ENCODE data around the gene H2BK1.

Gene H2BK1

DNA sequence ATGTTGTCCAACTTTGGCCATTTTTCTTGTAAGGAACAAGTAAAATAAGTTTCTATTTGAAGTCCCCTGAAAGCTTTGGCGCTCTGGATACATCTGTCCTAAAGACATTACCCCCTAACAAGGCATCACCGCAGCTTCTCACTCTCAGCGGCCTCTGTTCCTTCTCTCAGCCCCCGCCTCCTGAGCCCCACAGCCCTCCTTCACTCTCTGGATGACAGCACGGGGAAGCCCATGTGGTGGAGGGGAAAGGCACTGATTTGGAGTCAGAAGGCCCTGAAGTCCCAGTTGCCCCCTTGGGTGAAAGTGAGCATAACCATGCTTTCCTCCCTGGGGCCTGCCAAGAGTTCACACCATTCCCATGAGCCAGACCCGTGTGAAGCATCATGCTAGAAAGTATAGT, 4.6 kb downstream of the H2BK1 start:
- DNase-seq (ENCODE audit: insufficient read length, low spot score) (no peak), FAIRE-seq (no peak)

DNA sequence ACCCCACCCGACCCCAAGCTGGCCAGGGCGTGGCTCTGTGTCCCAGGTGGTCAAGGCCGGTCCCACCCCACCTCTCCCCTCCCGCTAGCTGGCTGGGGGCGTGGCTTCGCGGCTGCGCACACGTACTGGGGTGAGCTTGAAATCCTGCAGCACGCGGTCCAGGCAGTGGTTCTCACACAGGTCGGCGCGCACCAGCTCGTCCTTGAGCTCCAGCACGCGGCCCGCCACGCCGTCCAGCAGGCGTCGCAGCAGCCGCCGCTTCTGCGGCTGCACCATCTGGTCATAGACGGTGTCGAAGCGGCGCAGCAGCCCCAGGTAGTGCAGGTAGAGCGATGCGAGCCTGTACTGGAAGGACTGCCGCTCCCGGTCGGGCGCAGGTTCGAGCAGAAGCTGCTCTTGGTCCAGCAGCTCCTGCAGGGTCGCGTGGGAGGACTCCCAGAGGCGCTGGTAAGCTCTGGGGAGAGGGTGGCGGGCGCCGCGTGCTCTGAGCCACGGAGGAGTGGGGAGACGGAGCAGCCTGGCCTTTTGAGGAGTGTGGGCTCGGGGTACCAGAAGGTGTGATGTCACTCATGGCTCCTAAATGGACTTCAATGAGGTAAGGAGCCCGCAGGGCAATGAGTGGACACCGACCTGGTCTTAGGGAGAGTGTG, 5.8 kb downstream of the H2BK1 start:
- FAIRE-seq (no peak), DNase-seq (ENCODE audit: insufficient read length, low spot score) (no peak)

DNA sequence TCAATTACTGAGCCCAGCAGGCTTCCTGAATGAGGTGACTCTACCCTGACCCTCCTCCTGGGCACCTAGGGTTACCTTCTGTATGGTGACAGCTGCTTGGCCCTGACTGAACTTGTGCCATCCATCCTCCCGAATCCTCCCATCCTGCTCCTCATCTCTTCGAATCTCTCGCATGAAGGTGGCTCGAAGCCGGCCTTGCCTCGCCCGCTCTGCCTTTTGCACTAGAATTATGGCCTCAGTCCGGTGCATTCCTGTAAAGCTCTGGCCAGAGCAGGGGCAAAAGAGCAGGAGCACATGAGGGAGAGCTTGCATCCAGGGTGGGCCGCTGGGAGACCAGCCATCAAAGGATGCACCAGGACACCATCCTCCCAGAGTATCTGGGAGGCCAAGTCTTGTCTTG, 7.5 kb downstream of the H2BK1 start:
- no peak for DNase-seq (ENCODE audit: insufficient read length, low spot score)
- no peak for FAIRE-seq

DNA sequence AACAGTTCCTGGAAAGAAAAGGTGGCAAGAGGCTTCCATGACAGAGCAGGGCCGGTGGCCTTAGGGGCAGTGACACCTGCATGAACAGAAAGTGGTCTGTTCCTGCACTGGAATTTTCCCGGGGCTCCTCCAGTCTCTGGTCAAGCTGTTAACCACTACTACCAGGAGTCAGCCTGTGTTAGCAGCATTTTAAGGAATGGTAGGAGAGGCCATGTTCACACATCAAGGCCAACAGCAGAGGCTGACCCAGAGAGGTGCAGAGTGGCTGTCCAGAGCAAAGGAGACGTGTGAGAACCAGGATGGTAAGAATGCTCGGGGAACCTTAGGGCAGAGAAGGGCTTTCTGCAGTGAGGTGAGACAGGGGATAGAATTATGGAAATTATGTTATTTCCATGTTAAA, 8.5 kb downstream of the H2BK1 start:
- no peak for DNase-seq (ENCODE audit: insufficient read length, low spot score)
- FAIRE-seq = no peak

DNA sequence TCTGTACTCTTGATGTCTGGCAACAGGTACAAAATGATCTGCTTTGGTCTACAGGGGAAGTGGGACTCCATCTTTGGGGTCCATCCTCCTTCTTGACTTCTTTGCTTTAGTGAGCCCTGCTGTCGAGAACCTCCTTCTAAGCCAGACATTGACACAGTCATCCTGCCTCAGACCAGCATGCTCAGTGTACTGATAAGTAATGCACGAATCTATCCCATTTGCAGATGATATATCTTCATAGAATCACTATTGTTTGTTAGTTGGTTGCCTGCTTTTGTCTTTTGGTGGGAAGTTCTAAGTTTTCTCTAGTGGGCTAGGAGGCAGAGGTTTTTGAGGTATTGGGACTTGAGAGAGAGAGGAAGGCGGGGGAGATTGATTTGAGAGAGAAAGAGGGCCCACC, 8.9 kb downstream of the H2BK1 start:
- no peak for FAIRE-seq
- DNase-seq (ENCODE audit: insufficient read length, low spot score) = no peak

DNA sequence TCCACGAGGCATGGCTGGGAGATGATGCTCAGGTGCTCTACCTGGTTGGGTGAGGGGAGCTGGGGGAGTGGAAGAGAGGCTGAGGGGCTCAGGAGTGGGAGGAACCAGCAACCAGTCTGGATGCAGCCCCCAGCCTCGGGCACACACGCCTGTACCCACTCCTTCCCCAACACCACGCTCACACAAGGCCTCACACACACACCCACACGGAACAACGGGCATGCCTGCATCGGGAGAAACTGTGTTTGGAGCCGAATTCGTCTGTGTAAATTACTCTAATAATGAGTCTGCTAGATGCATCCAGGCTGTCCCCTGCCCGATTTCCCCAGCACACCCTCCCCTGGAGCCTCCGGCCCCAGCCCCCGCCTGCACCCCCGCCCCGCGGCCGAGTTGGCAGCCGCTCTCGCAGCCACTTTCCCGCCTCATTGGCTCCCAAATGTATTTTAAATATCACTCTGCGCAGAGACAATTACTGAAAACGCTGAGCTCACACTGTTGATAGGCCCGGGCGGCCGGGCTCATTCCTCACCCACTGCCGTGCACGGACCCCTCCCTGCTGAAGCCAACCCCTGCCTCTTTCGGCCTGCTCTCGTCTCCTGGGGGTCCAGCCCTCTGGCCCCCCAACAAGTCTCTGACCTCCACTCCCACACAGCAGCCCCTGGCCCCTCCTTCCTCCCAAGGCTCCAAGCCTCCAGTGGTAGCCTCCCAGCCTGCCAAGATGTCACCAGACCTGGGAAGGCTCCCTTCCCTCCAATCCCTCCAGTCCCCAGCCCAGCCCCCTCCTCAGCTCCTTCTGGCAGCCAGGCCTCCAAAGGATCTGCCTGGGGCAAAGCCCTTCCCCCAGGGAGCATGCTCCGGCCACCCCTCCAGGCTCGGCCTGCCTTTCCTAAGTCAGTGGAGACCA, 11.1 kb downstream of the H2BK1 start:
- DNase-seq (ENCODE audit: insufficient read length, low spot score) = no peak
- FAIRE-seq = no peak

DNA sequence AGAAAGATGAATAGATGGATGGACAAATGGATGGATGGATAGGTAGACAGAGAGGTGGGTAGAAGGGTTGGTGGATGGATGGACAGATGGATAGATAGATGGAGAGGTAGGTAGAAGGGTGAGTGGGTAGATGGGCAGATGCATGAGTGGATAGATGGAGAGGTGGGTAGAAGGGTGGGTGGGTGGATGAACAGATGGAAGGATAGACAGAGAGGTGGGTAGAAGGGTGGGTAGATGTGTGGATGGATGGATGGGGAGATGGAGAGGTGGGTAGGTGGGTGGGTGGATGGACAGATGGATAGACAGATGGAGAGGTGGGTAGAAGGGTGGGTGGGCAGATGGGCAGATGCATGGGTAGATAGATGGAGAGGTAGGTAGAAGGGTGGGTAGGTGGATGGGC, 12.4 kb downstream of the H2BK1 start:
- DNase-seq (ENCODE audit: insufficient read length, low spot score) = no peak
- FAIRE-seq = no peak

DNA sequence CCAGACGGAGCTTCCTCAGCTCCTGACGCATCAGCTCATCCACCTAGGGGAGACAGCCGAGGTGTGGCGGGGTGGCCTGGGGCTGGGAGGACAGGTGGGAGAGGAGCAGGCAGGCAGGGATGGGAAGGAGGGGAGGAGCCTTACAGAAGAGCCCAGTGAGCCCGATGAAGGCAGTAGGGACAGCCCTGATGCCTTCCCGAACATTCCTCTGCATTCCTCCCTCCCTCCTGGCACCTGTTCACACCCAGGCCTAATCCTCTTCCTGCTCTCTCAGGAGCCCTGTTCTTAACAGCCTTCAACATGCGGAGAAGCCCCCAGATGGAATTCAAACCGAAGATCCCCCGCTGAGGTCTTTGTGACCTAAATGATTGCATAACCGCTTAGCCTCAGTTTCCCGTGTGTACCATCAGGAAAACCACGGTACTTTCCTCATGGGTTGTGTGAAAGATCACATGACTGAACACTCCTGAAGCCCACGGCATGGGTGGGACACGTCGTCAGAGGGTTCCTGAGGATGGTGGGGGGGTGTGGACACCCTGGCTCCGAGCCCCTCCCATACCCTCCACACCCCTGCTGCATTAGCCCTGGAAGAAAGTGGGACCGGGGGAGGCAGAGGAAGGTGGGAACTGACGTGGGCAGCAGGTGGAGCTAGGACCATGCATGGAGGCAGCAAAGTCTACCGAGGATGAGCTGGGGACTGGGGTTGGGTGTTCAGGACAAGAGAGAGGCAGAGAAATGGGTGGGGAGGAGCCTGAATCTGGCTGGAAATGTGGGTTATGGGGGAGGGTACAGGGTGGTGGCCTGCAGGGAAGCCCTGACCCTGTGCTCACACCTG, 14.5 kb downstream of the H2BK1 start:
- DNase-seq (ENCODE audit: insufficient read length, low spot score) = no peak
- no peak for FAIRE-seq

DNA sequence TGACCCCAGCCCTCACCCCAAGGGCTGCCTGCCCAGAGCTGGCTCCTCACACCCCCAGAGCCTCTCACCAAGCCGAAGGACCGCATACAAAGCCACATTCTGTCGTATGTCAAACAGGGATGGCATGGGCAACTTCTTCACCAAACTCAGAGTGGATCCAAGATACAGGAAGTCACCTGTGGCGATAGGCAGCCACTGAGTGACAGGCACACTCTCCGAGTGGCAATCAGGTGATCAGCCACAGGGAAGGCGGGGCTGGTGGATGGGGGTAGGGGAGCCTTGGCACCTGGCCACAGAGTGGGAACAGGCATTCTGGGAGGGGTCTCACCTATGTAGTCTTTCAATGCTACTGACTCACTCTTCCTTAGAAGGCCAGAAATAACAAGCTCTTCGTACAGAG, 16.1 kb downstream of the H2BK1 start:
- FAIRE-seq (no peak), DNase-seq (ENCODE audit: insufficient read length, low spot score) (no peak)

DNA sequence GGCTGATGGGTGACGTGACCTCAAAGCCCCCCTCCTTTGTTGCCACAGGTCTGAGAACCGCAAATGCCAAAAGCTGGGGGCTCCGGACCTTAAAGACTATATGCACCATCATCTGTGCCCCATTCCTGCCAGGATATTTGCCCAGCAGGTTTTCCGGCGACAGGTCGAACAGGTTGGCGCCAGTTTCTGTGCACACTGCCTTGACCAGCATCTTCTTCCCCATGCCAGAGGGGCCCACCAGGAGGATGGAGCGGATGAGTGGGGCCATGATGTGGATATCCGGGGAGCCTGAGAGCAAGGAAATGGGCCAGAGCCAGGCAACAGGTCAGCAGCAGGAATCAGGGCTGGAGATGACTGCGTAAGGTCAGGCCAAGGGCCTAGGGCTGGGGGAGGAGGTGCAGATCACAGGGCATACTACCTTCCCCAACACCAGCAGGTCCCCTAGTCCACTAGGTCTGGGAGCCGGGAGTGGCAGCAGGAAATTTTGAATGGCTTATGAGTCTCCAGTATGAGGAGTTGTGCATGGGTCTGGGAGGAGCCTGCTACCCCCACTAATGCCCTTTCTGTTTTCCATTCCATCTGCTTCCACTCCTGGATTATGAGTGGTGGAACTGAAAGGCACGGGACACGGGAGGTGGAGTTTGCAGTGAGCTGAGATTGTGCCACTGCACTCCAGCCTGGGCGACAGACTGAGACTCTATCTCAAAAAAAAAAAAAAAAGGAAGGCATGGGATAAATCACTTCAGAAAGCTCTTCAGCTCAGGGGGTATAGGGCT, 16.9 kb downstream of the H2BK1 start:
- FAIRE-seq (no peak), DNase-seq (ENCODE audit: insufficient read length, low spot score) (no peak)

DNA sequence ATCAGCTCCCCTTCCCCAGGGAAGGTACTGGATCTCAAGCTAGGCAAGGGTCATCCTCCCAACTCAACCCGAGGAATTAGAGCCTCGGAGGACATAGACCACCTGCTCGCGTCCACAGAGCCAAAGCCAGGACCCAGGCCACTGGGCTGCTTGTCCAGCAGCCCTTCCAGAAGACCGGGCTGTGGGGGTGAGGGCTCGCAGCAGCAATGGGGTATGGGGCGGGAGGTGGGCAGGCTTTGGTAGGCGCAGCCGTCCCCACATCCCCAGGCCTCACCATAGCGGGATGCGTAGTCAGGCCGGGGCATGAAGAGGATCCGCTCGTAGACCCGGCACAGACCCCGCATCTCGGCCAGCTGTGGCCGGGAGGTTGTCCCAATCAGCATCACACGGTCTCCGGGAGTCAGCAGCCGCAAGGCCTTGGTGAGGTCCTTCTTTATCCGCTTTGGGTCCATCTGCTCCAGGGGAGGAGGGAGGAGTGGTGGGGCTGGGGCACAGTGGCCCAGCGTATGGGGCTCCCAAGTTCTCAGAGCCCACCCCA, 18.2 kb downstream of the H2BK1 start:
- FAIRE-seq = no peak
- DNase-seq (ENCODE audit: insufficient read length, low spot score) = no peak

DNA sequence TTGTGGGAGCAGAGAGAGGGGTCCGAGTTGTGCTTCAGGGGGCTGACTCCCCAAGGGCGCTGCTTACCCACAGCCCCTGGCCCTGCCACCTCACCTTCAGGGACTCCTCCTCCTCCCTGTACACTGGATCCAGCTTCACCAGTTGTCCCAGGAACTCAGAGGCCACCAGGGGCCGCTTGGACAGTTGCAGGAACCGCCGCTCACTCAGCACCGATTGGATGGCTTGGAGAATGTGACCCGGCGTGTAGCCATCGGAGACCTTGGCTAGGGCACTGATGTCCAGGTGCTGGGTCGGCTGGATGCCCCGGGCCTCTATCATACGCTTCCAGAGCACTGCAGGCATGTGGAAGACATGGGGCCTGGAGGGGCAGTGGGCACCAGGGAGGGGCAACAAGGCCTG, 18.7 kb downstream of the H2BK1 start:
- DNase-seq (ENCODE audit: insufficient read length, low spot score) = no peak

DNA sequence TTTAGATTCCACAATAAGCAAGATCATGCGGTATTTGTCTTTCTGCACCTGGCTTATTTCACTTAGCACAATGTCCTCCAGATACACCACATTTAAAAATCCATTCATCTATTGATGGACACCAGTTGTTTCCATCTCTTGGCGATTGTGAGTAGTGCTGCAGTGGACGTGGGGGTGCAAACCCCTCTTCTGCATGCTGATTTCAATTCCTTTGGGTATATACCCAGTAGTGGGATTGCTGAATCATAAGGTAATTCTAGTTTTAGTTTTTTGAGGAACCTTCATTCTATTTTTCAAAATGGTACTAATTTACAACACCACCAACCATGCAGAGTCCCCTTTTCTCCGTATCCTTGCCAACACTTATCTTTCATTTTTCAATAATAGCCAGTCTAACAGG, 21.2 kb downstream of the H2BK1 start:
- DNase-seq (ENCODE audit: insufficient read length, low spot score) (no peak), FAIRE-seq (no peak)

More for the DNA sequence above, 18.7 kb downstream of the H2BK1 start:
- no peak for FAIRE-seq

DNA sequence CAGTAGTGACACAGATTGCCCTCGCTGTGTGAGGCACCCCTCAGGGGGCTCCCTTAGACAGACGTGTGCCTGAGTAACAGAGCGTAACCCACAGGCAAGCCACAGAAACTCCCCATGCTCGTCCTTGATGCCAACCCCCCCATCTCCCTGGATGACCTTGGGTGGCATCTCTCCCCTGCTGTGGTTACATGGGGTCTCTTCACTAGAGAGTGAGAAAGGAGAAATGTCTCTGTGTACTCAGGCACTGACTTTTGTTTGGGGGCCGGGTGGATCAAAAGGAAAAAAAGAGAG, 22.1 kb downstream of the H2BK1 start:
- DNase-seq (ENCODE audit: insufficient read length, low spot score) (no peak), FAIRE-seq (no peak)

DNA sequence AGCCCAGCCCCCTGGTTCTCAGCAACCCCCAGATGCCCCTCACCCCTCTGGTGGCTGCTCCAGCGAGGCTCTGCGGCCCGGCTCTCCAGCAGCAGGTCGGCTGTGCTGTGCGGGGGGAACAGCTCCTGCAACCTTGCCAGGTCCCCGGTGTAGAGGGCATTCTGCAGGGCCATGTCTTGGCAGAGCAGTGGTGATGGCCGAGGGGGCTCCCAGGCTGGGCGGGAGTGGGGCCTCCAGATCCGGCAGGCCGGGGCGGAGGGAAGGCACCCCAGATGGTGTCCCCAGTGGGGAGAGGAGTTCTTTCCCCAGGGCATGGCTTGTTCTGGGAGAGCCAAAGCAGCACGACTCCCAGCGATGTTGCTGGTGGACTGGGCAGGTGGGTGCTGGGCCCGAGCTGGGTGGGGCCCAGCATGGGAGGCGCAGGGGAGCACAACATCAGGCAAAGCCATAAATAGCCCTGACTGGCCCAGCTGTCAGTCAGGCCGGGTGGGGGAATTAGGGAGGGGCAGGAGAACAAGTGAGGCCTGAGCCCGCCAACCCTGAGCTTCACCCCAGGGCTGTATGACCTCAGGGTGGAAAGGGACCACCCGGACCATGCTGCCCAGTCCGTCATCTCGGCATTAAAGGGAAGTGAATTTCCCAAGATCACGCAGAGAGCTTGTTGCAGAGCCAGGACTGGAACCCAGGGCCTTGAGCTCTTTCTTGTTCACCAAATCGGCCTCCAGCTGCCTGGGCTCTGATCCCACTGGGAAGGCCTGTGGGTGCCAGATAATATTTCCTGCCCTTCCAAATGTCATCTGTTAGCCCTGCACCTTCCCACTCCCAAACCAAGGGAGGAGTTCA, 22.7 kb downstream of the H2BK1 start:
- FAIRE-seq (no peak), DNase-seq (ENCODE audit: insufficient read length, low spot score) (no peak)

DNA sequence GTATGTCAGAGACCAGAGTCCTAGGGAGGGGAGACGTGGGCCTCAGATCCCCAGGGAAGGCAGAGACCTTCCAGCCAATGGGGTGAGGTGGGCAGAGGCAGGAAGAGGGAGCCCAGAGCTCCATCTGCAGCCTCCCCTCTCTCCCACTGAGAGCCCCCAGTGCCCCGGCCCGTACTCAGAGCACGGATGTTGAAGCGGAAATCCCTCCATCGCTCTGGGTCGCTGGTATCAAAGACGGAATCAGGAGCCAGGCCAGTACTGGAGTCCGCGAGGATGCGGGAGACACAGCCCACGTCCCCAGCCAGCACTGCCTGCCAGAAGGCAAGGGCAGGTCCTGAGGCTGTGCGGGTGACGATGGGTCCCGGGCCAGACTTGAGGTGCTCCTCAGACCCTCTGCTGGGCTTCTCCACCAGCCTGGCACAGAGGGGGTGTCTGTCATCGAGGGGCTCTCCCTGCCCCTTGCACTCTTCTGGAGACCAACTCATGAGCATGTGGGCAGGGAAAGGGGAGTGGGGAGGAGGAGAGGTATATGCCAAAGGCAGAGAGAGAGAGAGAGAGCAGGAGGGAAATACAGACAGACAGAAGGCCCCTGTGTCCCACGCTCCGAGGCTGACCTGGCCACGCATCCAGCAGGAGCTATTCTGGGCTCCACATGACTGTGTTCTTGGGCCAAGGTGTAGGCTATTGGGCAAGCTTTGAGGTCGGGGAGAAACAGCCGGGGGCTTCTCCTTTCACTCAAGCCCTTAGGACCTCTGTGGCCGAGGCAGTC, 23.5 kb downstream of the H2BK1 start, which contains the start of gene ASB10:
Gene ASB10, minus strand, starts transcription at position 611 of the 769 bp plus-strand sequence. Its CDS starts 120 bp downstream, at position 491.
- DNase-seq (ENCODE audit: insufficient read length, low spot score) (no peak), FAIRE-seq (no peak)

DNA sequence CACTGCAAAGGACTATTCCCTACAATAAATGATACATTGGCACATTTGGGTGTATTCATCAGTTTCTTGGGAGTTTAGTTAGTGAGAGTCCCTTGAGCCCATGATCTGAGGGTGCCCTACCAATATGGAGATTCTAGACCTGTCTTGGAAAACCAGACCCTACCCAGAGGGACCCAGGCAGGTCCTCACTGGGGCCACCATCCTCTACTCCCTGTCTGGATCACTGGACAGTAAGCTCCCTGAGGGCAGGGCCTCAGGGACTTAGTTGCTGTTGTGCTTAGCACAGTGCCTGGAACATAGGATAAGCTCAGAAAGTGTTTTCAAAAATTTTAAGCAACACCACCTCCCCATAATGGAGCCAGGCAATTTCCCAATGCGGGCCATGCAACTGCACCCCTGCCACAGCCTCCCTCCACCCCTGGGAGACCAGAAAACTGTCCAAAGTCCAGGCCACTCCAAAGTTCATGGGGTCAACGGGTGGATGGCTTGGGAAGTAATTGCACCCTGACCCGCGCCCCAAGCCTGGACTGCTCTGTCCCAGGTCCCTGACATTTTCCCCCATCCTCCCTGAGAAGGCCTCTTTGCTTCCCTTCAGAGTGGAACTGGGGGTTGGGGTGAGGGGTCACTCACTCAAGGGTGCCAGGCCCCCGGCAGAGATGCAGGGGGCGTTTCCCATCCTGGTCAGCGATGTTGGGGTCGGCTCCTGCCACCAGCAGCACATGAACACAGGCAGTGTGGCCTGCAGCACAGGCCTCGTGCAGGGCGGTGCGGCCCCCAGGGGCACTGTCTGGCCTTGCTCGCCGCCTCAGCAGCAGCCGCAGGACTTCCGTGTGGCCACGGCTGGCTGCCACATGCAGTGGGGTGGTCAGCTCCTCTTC, 24.3 kb downstream of the H2BK1 start:
- DNase-seq (ENCODE audit: insufficient read length, low spot score) = no peak
- no peak for FAIRE-seq

DNA sequence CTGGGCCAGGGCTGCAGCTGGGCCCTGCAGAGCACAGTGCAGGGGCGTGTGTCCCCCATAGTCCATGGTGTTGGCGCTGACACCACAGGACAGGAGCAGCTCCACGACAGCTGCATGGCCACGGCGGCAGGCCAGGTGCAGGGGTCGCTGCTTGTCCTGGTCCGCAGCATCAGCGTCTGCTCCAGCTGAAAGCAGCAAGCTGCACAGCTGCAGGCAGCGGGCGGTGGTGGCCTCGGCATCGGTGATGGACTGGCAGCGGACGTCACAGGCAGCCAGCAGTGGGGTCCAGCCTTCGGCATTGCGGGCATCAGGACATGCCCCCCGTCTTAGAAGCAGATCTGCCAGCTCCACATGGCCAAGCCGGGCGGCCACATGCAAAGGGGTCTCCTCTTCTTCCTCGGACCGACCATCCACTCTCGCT, 29.3 kb downstream of the H2BK1 start:
- DNase-seq (ENCODE audit: insufficient read length, low spot score) (no peak), FAIRE-seq (no peak)

All from HTR-8/SVneo (cell line).